HFF-Myc (cell line): Measurements from ENCODE around the gene PHF23.

ENCODE experiments used
- DNase-seq: peaks from one replicate; pipeline ENCODE4 v3.0.0-alpha.2; 2011; ENCODE audit warnings: low read depth; ENCODE audit errors: extremely low read depth
- H3K4me3 ChIP-seq: replicated peaks from 2 replicates; pipeline ENCODE4 v1.5.1; 2011; ENCODE audit warnings: low read depth, mild to moderate bottlenecking, control low read depth, low read length
- TF ChIP-seq, protein P1 (sequence below): IDR thresholded peaks from 2 replicates; pipeline ENCODE4 v1.5.1; 2012; ENCODE audit warnings: mild to moderate bottlenecking, low read depth, low read length, control low read depth; ENCODE audit errors: missing control alignments

The PHF23 gene

DNA sequence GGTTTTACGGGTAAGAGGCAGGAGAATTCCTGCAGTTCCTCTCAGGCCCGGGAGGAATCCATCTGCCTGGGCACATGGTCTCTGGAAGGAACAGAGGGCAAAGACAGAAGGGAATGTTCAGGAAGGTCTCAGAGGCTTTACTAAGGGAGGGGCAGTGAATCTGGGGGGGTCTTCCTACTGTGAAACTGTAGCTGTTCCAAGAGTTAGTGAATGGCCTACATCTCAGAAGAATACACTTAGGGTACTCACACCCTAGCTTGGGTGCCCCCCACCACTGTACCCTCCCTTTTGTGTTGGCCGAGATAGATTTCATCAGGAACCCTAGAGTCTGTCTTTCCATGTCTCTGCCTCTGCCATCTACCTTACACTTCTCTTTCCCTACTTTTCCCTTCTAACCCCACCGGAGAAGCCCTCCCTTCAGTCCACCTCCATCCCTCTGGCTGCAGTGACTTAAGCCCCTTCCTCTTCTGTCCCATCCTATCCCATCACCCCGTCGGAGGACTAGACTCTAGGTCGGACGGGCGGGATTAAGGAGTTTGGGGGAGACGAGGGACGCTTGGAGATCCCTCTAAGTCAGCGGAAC lies 19.9 kb downstream of the PHF23 start:
- TF ChIP-seq, protein P1, sequence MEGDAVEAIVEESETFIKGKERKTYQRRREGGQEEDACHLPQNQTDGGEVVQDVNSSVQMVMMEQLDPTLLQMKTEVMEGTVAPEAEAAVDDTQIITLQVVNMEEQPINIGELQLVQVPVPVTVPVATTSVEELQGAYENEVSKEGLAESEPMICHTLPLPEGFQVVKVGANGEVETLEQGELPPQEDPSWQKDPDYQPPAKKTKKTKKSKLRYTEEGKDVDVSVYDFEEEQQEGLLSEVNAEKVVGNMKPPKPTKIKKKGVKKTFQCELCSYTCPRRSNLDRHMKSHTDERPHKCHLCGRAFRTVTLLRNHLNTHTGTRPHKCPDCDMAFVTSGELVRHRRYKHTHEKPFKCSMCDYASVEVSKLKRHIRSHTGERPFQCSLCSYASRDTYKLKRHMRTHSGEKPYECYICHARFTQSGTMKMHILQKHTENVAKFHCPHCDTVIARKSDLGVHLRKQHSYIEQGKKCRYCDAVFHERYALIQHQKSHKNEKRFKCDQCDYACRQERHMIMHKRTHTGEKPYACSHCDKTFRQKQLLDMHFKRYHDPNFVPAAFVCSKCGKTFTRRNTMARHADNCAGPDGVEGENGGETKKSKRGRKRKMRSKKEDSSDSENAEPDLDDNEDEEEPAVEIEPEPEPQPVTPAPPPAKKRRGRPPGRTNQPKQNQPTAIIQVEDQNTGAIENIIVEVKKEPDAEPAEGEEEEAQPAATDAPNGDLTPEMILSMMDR: no peak
- H3K4me3 ChIP-seq: peak overlapping the region; percentile 83
- DNase-seq: no peak

DNA sequence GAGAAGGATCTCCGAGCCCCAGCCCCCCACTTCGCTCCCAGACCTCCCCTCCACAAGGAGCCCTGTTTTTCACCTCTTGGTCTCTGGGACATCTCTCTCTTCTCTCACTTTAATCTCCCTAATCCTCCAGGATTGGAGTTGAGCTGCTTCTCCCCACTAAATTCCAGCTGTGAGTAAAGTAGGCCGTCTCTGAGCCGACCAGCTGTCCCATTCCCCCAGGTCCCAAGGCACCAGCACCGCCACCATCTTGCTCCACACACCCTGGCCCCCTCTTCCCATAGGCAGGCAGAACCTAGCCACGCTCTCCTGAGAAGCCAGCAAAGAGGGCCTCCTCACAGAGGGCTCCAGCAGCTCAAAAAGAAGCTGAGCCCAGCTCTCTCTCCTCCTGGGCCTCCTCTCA lies 20.5 kb downstream of the PHF23 start:
- H3K4me3 ChIP-seq: no peak overlapping the region
- TF ChIP-seq, protein P1: no peak
- no peak for DNase-seq

DNA sequence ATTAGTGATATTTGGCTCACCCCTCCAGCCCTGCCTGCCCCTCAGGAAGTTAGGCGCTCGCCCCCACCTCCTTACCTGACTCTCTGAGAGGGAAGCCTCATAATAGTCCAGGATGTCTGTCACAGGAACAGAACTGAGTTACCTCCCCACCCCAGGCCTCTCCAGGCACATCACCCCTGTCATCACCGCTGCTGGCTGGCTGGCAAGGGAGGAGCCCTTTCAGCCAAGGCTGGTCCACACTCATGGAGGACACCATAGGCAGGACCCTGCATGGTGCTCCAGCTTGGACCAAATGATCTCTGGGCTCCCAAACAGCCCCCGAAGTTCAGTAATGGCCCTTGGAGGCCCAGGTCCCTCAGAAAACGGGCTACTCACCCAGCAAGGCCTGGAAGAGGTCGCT lies 21.1 kb downstream of the PHF23 start:
- H3K4me3 ChIP-seq: peak overlapping the region; percentile 63; the same call in 1 of the 2 replicates
- no peak for DNase-seq
- TF ChIP-seq, protein P1: no peak

DNA sequence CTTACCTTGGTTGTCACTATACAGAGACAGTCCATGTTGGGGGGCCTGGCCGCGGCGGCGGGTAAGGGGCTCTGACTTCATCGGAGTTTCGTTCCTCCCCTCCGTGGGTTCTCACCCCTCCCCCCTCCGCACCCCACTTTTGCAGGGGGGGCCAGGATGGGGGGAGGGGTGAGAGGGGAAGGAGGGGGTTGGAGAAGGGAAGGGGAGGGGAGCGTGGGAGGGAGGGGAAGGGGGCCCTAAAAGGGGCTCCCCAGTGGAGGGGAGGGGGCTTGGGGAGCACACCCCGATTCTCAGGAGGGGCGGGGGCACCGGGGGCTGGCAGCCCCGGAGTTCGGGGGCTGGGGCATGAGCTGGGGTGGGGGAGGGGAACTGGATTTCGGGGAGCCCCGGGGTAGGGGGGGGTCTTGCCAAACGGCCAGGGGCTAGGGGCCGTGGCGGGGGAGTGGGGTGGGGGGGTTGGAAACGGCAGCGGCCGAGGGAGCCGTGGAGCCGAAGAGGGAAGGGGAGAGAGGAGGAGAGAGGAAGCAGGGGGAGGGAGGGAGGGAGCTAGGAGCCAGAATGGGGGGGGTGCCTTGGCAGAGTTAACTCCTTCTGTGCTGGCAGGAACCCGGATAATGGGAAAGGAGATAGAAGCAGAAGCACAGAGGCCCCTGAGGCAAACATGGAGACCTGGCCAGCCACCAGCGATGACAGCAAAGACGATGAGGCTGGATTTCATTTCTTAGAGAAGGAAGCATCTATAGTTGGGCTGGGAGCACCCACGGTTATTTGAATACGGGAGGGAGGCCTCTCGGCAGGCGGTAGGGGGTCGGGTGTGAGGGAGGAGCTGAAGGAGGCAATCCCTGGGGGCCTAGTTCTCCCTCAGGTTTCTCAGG lies 21.9 kb downstream of the PHF23 start:
- H3K4me3 ChIP-seq: peak overlapping the region; percentile 63
- TF ChIP-seq, protein P1: no peak
- no peak for DNase-seq

DNA sequence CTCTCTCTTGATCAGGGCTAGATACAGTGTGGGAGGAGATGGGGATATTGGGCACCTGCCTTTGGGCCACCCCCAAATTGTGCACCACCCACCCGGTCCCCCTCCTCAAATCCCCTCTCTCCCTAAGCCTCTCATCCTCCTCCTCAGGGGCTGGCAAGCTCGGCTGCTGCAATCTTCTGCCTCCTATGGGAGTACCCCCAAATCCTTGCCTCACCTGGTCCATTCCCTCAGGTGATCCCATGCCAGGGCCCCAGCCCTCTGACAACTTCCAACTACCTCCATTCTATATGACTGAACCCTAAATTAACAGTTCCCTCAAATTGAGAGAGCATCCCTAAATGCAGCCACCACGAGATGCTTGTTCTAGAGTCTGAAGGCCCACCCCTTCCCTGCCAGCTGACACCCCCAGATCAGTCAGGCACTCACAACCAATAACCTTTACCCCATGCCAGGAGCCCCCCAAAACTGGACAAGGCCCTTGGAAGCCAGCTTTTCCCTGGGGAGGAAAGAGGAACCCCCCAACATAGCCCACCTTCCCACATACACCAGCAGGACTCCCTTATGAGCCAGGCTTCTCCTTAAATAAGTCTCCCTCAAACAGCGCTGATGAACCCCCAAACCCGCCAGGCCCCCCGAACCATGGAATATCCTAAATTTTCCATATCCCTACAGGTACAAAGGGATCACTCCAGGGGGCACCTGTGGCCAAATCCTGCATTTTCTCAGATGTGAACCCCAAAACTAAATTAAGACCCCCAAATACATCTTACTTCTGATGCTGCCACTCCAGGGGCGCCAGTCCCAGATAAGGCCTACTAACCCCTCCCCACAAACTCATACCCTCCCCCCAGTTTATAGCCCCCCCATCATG lies 22.8 kb downstream of the PHF23 start:
- H3K4me3 ChIP-seq: peak overlapping the region; percentile 63
- TF ChIP-seq, protein P1: no peak
- no peak for DNase-seq

DNA sequence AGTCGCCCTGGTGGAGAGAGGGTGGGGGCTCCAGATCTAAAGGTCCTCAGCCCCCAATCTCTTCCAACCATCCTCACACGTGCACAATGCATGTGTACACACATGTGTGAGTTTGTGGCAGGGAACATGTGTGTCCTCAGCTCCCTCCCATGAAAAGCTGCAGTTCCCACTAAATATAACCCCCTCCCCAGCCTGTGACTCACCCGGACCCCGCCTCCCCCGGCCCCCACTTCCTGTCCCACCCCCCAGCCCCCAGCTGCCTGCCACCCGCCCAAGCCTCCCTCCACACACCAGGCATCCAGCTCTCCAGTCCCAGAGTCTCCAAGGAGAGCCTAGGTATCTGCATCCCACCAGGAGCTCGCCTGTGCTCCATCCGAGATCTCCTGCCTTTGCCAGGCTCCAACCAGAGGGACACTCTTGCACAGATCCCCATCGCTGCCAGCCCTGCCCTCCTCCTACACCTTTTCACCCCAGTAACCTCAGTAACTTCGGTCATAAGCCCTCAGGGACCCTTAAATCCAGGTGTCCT lies 23.5 kb downstream of the PHF23 start:
- H3K4me3 ChIP-seq: peak overlapping the region; percentile 63
- TF ChIP-seq, protein P1: no peak
- no peak for DNase-seq
